Heart left ventricle (tissue), 16 donors: ENCODE results near the gene AMACR. TPM values are rescaled to one million over a fixed set of nuclear protein-coding genes. Genes with fewer than 3 reads are reported as not detected.
A peak's percentile ranks its signal among the peaks of the same experiment; 100 is the strongest.

ENCODE experiments used
- ATAC-seq, 4 donors: fragments of 200-7000 bp; cut with Tn5 transposase; one replicate each; pipeline ENCODE4 v1.9.1; 2020 to 2022; ENCODE audit warnings: moderate library complexity in 4 of 4, mild to moderate bottlenecking in 3 of 4, moderate number of reproducible peaks in 1 of 4
- DNase-seq, 5 donors: peaks; one replicate each; pipeline ENCODE4 v3.0.0-alpha.2; 2020
- H3K27ac ChIP-seq, 12 donors: fragments of 200-600 bp; sonication (generic) in 4 of 12; one replicate each; pipeline versions ENCODE4 v1.5.0 to v1.8.0; 2016 to 2022; ENCODE audit warnings: mild to moderate bottlenecking in 2 of 12
- H3K27me3 ChIP-seq, 9 donors: fragments of 200-600 bp; sonication (generic) in 2 of 9; one replicate each; pipeline versions ENCODE4 v1.5.1 to v1.8.0; 2016 to 2022; ENCODE audit warnings: mild to moderate bottlenecking in 3 of 9
- H3K36me3 ChIP-seq, 9 donors: fragments of 200-600 bp; sonication (generic) in 2 of 9; one replicate each; pipeline versions ENCODE4 v1.5.0 to v1.8.0; 2018 to 2022; ENCODE audit warnings: mild to moderate bottlenecking in 2 of 9
- H3K4me1 ChIP-seq, 12 donors: fragments of 200-600 bp; sonication (generic) in 4 of 12; one replicate each; pipeline versions ENCODE4 v1.5.0 to v1.8.0; 2016 to 2022; ENCODE audit warnings: mild to moderate bottlenecking in 3 of 12
- H3K4me3 ChIP-seq, 12 donors: fragments of 200-600 bp; sonication (generic) in 4 of 12; one replicate each; pipeline versions ENCODE4 v1.5.0 to v1.8.0; 2017 to 2022; ENCODE audit warnings: mild to moderate bottlenecking in 9 of 12, moderate library complexity in 4 of 12
- H3K9me3 ChIP-seq, 12 donors: fragments of 200-600 bp; sonication (generic) in 4 of 12; one replicate each; pipeline versions ENCODE4 v1.5.0 to v1.8.0; 2016 to 2022; ENCODE audit warnings: mild to moderate bottlenecking in 1 of 12
- CTCF ChIP-seq, 12 donors: fragments of 200-600 bp; sonication (generic) in 4 of 12; IDR thresholded peaks; one replicate each; pipeline versions ENCODE4 v1.5.0 to v1.8.0; 2018 to 2022; ENCODE audit warnings: antibody characterized with exemption in 12 of 12, mild to moderate bottlenecking in 5 of 12
- POLR2A ChIP-seq, 2 donors: fragments of 450-650 bp; IDR thresholded peaks; one replicate each; pipeline ENCODE4 v1.6.1; 2017; ENCODE audit warnings: antibody characterized with exemption in 2 of 2, mild to moderate bottlenecking in 2 of 2, moderate library complexity in 2 of 2
- WGBS, 4 donors: extraction: QIAGEN DNeasy Blood & Tissue Kit in 2 of 4; methylation state at CpG; one replicate each; pipeline versions ENCODE4 v1.1.5 to v1.1.7; 2013 to 2018; 5-methylcytosine and 5-hydroxymethylcytosine counted together
- intact Hi-C, 10 donors: fragments of 100-400 bp; cut with DNase I; formaldehyde crosslinking; loops; one replicate each; pipeline versions ENCODE4 v1.11.1 to v1.14.2; 2022
- polyA plus RNA-seq, 2 donors: library from polyadenylated mRNA; stranded (reverse); fragments of 200-250 nt; gene quantifications; one replicate each; pipeline ENCODE4 v1.2.3, GENCODE V29; 2013
- total RNA-seq, 9 donors: library from RNA; depleted of rRNA in 2 of 9; stranded (reverse); fragments of >200 nt in 2 of 9; fragmentation: NEBNext Ultra II Directional in 3 of 9; extraction: Animal tissue kit (Norgen Biotek cat#: 25700) in 3 of 9; gene quantifications; one replicate each; pipeline versions ENCODE4 v1.1.0 to v1.2.4, GENCODE V29; 2016 to 2023
- donor health status: ischemic (EF 13 %, LVEDD 7.1; RV severe dilation, severe dysfunction).
- donor health status: healthy with polysubstance abuse.
- donor health status: DM: no; HTN: yes; CAD: no.
- donor health status: DM: no; HTN: no; CAD: no.
- donor health status: ischemic (EF 25% LVEDD 6.9; RV normal size, moderate dysfunction).
- donor health status: ischemic (EF 25% LVEDD 5.7; RV mildly dilated, moderate dysfunction).
- donor health status: healthy.
- donor health status: DM: yes; HTN: yes; CAD: no.
- donor health status: ischemic (EF 35%, LVEDD 5.7; RV mildly dilated, moderate dysfunction).
- donor health status: nonischemic (EF 11% LVEDD 7.7; RV severe dilation, severe dysfunction).
- donor health status: DM: yes; HTN: yes; CAD: no.
- donor health status: PGD.
- donor health status: ischemic (EF 29% LVEDD 5.4; RV normal size, mild dysfunction).
- donor health status: nonischemic (EF 23%, LVEDD 6.1; RV moderate dilation, normal function).

The AMACR gene
- total and polyA plus RNA-seq, 11 donors, result 2.6 to 17.5 (median 6.6) TPM

DNA sequence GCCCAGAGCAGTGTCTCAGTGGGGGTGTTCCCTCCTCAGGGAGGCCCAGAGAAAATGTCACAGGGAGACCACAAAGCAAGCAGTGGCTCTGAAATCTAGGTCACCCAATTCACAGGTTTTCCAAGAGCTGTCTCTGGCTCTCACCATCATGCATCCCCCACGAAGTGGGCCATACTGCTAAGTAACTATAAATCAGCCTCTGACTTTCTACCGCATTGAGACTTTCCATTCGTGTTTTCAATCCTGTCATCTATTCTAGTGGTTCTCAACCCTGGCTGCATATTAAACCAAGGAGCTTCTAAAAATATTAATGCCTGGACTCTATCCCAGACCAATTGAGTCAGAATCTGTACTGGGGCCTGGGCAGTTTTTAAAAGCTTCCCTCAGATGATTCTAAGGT, 37.2 kb upstream of the AMACR start:
- H3K4me1 ChIP-seq, result peaks cover 0 to 57% (median 27%) of the 10 kb centered on the region in 12 donors
- peaks cover 0 to 2% (median 0%) of the 10 kb centered on the region in 9 donors for H3K36me3 ChIP-seq
- peak; percentile 60 to 84 (median 76) for ATAC-seq
- no peak for TF ChIP-seq POLR2A (IDR thresholded peaks at IDR 0.05)
- TF ChIP-seq CTCF (IDR thresholded peaks at IDR 0.05), result no peak
- DNase-seq, result no peak
- intact Hi-C loops, result no loop called here
- WGBS, 4 donors, result 44 to 66% (median 53%) methylated on average over 3 of the region's 3 CpGs
- H3K27me3 ChIP-seq, result no peaks in the 10 kb centered on the region
- no peaks in the 10 kb centered on the region for H3K9me3 ChIP-seq
- H3K4me3 ChIP-seq, result no peak overlapping the region
- H3K27ac ChIP-seq, result peak overlapping the region in 8 of 12 donors; percentile 15 to 61 (median 37)

- TF ChIP-seq CTCF (IDR thresholded peaks at IDR 0.05), result no peak
- no peak for TF ChIP-seq POLR2A (IDR thresholded peaks at IDR 0.05)
- WGBS, 4 donors, result 38 to 51% (median 48%) methylated on average over 10 of the region's 10 CpGs
- Histone ChIP-seq H3K27ac (peak within 1 kb of the TSS in 5 of 12 donors; percentile 10 to 54 (median 48)), H3K4me3 (peak within 1 kb of the TSS in 1 of 12 donors; percentile 17), H3K4me1 (peaks cover 0 to 57% (median 27%) of the 10 kb centered on the region in 12 donors), H3K36me3 (no peaks in the 10 kb centered on the region), H3K27me3 (no peaks in the 10 kb centered on the region), H3K9me3 (no peaks in the 10 kb centered on the region)
- DNase-seq, result no peak
- ATAC-seq, result peak in 2 of 4 donors; percentile 11 to 38
- intact Hi-C loops, result no loop called here
Observed at GRCh38 chr5:34043099-34043876, 35.4 kb upstream of the AMACR start, which contains the start of gene C1QTNF3. C1QTNF3 (minus strand) TSS chr5:34043213; CDS start chr5:34043125, 88 bp downstream.

GRCh38 chr5:34042321-34042720, 34.5 kb upstream of the AMACR start:
- ATAC-seq (peak in 3 of 4 donors; percentile 58 to 76 (median 76)), DNase-seq (peak in 4 of 5 donors; percentile 38 to 57 (median 42))
- Histone ChIP-seq H3K9me3 (no peaks in the 10 kb centered on the region), H3K4me1 (peaks cover 0 to 50% (median 26%) of the 10 kb centered on the region in 12 donors), H3K27ac (peak overlapping the region in 3 of 12 donors; percentile 11 to 54 (median 48)), H3K4me3 (no peak overlapping the region), H3K27me3 (no peaks in the 10 kb centered on the region), H3K36me3 (no peaks in the 10 kb centered on the region)
- 57 to 66% (median 61%) methylated on average over 7 of the region's 7 CpGs for WGBS, 4 donors
- no peak for TF ChIP-seq CTCF (IDR thresholded peaks at IDR 0.05)
- TF ChIP-seq POLR2A (IDR thresholded peaks at IDR 0.05), result no peak
- intact Hi-C loops, result no loop called here

DNA sequence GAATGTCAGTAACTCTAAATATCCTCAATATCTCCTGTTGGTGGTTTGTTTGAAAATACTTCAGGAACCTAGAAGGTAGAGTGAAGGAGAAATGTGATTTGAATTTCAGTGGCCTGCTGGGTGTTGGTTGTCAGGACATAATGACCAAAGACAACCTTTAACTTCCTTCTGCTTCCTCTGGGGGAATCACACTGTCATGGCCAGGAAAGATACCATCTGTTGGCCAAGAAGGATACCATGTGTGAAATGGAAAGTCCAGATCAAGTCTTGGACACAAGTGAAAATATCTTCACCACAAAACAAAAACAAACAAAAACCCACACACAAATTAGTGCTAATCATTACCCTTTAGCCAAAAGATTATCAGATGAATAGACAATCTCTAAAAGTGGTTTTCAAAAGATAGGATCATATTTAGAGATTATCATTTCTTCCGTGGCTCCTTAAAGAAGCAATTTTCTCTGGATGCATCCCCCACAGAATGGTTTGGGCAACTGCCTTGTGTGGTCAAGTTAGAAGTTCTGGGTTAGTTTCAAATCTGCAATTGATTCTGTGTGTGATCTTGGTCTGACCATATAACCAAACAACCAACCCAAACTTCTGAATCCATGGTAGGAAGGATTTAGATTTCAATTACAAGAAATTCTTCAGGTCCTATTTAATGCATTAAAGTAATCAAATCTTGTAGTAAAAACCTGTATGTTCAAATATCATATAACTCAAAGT, 33.6 kb upstream of the AMACR start:
- H3K27ac ChIP-seq, result peak overlapping the region in 1 of 12 donors; percentile 54
- no peaks in the 10 kb centered on the region for H3K27me3 ChIP-seq
- WGBS, 4 donors, result 83 to 97% (median 88%) methylated on average over 1 of the region's 1 CpG
- no peaks in the 10 kb centered on the region for H3K36me3 ChIP-seq
- H3K4me1 ChIP-seq, result peaks cover 0 to 56% (median 24%) of the 10 kb centered on the region in 12 donors
- DNase-seq (no peak), ATAC-seq (no peak)
- intact Hi-C loops, result no loop called here
- TF ChIP-seq POLR2A (IDR thresholded peaks at IDR 0.05) (no peak), CTCF (IDR thresholded peaks at IDR 0.05) (no peak)
- H3K9me3 ChIP-seq, result no peaks in the 10 kb centered on the region
- no peak overlapping the region for H3K4me3 ChIP-seq
